GM19455 (cell line): ENCODE data around the gene ABLIM3.
"Not testable (repeated sequence)": the region's sequence is repeated elsewhere in the genome, so short reads cannot be mapped to it uniquely, and the experiment has no call there.

ENCODE experiments used
- ATAC-seq: cut with Tn5 transposase; IDR thresholded peaks from one replicate; pipeline ENCODE4 v1.9.1; 2021; ENCODE audit not compliant: unreplicated experiment

The ABLIM3 gene

GRCh38 chr5:149185067-149185466 lies 43.8 kb downstream of the ABLIM3 start:
- no peak for ATAC-seq

- ATAC-seq = no peak
Observed at GRCh38 chr5:149186506-149186905, 45.2 kb downstream of the ABLIM3 start.

DNA sequence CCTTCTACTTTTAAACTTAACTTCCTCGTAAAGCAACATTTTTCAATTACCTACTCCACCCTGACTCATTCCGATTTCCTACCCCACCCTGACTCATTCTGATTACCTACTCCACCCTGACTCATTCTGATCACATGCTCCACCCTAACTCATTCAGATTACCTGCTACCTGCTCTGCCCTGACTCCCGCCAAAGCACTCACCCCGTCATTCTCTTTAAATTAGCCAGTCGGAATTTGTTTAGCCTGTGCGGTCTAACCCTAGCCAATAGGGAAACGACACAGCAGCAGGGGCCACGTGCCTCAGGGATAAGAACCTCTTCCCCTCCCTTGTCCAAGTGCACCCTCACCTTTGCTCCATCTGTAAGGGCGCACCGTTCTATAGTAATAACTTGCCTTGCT lies 46.3 kb downstream of the ABLIM3 start:
- ATAC-seq = not testable (repeated sequence)

DNA sequence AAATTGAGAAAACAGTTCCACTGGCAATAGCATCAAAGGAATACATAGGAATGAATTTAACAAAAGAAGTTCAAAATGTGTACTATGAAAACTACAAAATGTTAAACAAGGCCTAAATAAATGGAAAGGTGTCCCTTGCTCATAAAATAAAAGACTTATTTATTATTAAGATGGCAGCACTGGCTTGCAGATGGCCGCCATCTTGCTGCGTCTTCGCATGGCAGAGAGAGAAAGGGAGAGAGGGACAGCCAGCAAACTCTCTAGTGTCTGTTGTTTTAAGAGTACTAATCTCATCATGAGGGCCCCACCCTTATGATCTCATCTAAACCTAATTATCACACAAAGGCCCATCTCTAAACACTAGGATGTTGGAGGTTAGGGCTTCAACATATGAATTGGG lies 47.1 kb downstream of the ABLIM3 start:
- ATAC-seq = no peak

GRCh38 chr5:149195337-149195887 lies 54.1 kb downstream of the ABLIM3 start:
- no peak for ATAC-seq

GRCh38 chr5:149195962-149196361 lies 54.7 kb downstream of the ABLIM3 start:
- no peak for ATAC-seq

DNA sequence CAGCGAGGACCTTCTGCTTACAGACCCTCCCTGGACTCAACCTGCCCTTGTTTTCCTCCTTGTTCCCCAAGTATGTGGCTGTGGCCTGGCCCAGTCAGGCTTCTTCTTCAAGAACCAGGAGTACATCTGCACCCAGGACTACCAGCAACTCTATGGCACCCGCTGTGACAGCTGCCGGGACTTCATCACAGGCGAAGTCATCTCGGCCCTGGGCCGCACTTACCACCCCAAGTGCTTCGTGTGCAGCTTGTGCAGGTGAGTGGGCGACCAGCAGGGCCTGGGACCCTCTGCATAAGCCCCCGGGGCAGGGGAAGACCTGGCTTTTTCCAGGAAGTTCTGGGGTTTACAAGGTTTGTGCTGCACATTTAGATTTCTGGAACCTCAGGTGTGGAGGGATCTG lies 56.9 kb downstream of the ABLIM3 start:
- ATAC-seq = no peak

GRCh38 chr5:149200355-149200754 lies 59.1 kb downstream of the ABLIM3 start:
- ATAC-seq = no peak

DNA sequence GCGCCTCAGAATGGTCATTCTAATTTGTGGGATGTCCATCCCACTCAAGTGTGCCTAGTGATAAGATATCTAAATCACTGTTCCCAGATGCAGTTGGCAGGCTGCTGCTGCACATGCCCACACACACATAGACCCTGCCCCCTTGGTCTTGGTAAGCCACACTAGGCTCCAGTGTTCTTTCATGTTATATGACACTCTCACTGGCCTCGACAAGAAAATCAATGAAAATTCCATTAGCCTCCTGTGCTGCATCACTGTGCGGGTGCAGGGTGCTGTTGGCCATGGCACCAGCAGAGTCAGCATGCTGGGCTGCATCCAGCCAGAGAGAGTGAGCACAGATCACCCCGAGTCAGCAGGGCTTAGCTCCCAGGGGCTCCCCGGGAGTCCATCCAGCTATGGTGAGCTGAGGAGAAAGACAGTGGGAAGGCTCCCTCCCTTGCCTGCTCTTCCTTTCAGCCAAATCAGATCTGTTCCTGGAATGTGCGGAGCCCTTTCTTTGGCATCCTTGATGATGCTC lies 59.9 kb downstream of the ABLIM3 start:
- no peak for ATAC-seq

- ATAC-seq = no peak
Observed at GRCh38 chr5:149202910-149203451, 61.7 kb downstream of the ABLIM3 start.

DNA sequence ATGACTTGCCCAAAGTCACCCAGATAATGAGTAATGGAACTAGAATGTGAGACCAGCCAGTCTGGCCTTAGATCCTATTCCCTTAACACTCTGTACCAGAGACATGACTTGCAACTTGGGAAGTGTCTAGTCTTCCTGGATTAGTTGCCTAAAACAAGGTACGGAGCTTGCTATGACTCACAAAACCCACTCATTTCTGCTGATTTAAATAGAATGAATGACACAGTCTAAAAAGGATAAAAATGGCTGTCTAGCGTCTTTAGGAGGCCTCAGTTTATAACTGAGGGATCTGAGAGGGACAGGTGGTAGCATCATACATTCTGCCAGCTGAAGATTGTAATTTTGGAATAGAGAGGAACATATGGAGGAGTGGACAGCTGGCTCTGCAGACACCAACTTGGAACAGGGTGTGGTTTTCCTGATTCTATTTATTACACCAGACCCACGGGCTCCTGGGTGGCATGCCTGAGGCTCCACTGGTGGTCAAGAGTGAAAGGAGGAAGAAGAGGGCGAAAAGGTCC lies 62.7 kb downstream of the ABLIM3 start:
- no peak for ATAC-seq

- ATAC-seq = no peak
Observed at GRCh38 chr5:149205625-149206523, 64.6 kb downstream of the ABLIM3 start.

DNA sequence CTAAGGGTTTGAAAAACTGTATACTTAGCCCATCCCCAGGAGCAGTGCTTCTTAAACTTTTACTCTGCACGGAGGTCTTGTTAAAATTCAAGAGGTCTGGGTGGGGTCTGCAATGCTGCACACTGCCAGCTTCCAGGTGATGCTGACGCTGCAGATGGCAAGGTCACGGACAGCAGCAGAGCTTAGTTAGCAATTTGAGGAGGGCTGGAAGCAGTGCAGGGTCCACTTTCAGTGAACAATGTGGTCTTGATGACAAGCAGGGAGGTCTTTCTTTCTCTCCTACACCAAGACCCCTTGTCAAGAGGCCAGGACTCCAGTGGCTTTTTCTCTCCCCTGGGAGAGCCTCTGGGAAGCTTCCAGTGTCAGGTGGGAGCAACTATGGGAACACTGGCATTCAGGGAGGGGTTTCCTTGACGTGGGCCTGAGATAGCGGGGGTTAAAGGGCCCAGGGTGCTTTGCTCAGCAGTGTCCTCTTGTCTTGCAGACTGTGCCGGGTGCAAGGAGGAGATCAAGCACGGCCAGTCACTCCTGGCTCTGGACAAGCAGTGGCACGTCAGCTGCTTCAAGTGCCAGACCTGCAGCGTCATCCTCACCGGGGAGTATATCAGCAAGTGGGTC lies 65.3 kb downstream of the ABLIM3 start:
- ATAC-seq = no peak

DNA sequence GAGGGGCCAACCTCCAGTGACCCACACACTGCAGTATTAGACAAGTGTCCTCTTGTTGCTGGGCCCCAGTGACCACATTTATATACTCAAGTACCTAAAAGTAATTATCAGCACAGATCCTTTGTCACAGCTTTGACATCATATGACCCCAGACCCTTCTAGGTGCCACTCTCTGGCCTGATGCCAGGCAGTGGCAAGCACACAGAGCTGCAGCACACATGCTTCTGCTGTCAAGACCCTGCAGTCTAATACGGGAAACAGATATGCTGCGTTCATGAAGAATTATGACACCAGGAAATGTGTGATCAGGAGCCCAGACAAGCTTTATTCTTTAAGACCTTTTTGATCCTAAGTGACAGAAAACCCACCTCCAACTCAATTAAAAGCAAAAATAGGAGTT lies 66.5 kb downstream of the ABLIM3 start:
- no peak for ATAC-seq

DNA sequence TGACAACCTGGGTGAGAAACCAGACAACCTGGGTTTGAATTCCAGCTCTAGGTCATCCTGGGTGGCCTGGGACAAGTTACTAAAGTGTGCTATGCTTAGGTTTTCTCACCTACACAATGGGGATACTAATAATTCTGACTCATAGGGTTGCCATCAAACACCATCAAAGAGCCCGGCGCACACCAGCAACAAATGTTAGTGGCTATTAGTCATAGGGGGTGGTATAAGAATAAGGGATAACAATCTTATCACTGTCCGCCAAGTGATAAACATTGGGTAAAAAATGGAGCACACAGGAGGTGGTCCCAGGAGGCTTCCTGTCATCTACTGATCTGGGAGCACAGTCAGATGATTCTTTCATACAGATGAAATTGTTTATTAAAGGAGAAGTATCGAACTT lies 68.9 kb downstream of the ABLIM3 start:
- no peak for ATAC-seq

GRCh38 chr5:149210968-149211490 lies 69.7 kb downstream of the ABLIM3 start:
- ATAC-seq = no peak

- ATAC-seq = no peak
Observed at GRCh38 chr5:149211566-149211965, 70.3 kb downstream of the ABLIM3 start.

DNA sequence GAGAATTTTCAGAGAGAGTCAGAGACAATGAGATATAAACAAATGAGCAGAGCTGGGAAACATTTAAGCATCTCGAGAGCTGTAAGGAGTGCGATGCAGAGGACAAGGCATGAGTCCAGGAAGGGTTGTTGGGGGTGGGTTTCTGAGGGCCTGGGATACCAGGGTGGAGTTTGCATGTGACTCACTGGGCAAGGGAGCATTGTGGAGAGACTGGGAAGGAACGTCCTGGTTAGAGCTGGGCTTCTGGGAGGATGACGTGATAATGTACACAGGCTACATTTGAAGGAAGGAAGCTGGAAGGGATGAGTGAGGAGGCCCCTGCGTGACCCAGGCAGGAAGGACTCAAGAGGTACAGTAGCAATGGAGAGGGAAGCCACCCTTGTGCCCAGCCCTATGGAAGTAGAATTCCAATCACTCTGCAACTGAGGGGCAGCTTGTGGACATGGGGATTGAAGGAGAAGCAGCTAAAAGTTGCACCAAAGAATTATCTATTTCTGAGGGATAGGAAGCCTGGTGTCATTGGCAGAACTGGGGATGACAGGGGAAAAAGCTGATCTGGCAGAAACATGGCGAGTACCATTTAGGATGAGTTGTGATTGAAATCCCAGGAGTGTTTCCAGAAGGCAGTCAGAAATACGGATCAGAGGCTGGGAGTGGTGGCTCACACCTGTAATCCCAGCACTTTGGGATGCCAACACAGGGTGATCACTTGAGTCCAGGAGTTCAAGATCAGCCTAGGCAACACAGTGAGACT lies 71.1 kb downstream of the ABLIM3 start:
- ATAC-seq = no peak

DNA sequence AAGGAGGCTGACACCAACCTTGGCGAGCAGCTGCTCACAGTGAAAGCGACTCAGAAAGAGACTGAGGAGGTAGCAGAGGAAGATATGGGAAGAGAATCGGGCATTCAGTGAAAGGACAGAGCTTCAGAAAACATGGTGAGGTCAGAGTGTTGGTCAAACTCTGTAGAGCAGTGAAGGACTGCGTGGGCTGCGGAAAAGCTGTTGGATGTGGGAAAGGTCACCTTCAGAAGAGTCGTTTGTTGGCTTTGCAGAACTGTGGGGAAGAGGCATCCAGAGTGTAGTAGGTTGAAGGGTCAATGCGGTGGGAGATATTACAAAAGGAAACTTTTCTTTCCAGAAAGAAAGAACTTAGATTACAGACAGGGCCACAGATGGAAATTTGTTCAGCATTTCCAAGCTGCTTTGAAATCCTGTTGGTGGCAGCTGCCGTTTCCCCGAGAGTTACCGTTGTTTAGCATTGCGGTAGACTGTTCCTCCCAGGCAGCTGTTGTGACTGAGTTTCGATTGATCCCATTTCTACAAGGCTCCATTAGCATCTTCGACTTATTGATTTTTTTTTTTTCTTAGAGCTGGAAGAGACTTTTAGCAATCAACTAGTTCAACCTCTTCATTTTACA lies 72.1 kb downstream of the ABLIM3 start:
- ATAC-seq = no peak

DNA sequence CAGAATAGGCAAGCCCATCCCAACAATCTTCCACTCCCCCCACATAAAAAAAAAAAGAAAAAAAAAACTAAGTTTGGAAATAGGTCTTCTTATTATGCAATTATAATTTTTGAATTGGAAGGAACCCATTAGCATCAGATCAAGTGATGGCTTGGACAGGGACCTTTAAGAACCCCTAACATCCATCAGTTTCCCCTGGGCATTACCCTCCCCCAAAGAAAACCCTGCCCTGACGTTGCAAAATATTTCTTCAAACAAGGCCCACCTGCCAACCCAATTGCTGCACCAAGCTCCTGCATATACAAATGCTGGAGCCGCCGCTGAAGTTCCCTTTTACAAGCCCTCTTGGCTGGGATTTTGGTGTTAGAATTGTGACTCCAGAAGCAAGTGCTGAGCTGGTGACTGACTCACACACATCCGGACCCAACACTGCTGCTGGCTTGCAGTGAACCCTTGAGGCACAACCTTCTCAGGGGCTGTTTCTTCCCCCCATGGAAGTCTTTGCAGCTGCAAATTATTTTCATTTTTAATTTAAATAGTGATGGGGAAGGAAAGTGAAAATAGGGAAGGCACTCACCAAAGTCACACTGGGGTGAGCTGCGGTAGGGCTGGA lies 74.3 kb downstream of the ABLIM3 start:
- no peak for ATAC-seq
